ENCODE measurements around the gene TPSAB1.
"Not testable (repeated sequence)": the region's sequence is repeated elsewhere in the genome, so short reads cannot be mapped to it uniquely, and the experiment has no call there.

TPSAB1 gene

DNA sequence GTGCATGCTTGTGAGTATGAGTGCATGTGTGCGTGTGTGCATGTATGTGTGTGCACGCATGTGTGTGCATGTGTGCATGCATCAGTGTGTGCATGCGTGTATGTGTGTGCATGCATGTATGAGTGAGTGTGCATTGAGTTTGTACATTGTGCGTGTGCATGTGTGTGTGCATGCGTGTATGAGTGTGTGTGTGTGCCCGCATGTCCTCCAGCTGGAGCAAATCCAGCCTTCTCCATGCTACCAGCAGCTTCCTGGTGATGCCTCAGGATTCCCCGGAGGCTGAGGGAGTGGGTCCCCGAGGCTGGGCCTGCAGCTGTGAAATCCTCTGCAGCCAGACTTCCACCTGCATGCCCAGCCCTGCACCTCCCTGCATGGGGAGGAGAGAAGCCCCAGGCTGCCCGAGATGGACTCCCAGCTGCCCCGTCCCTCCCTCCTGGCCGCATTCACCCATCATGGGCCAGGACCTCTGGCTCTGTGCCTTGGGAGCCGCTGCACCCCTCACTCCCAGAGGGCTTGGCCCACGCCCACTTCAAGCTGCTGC is 24.7 kb downstream of the TPSAB1 start:
- Histone ChIP-seq H3K36me3 (ENCODE audit: insufficient read depth, low read depth, low read length) (no peaks in the 10 kb centered on the region), H3K4me3 (ENCODE audit: low read length) (no peak overlapping the region), H3K4me1 (ENCODE audit: insufficient read depth, low read length) (no peaks in the 10 kb centered on the region), H3K9ac (ENCODE audit: low read depth, low read length) (no peak overlapping the region), H3K27ac (ENCODE audit: low read length) (no peak overlapping the region), H3K9me3 (ENCODE audit: insufficient read depth, low read depth, low read length) (no peaks in the 10 kb centered on the region), H3K27me3 (ENCODE audit: insufficient read depth, low read length) (peaks cover 28% of the 10 kb centered on the region)

GRCh38 chr16:1265826-1266225 is 25.3 kb downstream of the TPSAB1 start:
- Histone ChIP-seq H3K9ac (ENCODE audit: low read depth, low read length) (no peak overlapping the region), H3K4me1 (ENCODE audit: insufficient read depth, low read length) (no peaks in the 10 kb centered on the region), H3K27ac (ENCODE audit: low read length) (no peak overlapping the region), H3K9me3 (ENCODE audit: insufficient read depth, low read depth, low read length) (no peaks in the 10 kb centered on the region), H3K27me3 (ENCODE audit: insufficient read depth, low read length) (peaks cover 22% of the 10 kb centered on the region), H3K4me3 (ENCODE audit: low read length) (no peak overlapping the region), H3K36me3 (ENCODE audit: insufficient read depth, low read depth, low read length) (no peaks in the 10 kb centered on the region)

GRCh38 chr16:1269418-1269817 is 28.9 kb downstream of the TPSAB1 start:
- H3K9ac ChIP-seq (ENCODE audit: low read depth, low read length); H3K27me3 ChIP-seq (ENCODE audit: insufficient read depth, low read length); H3K4me3 ChIP-seq (ENCODE audit: low read length); H3K27ac ChIP-seq (ENCODE audit: low read length); H3K4me1 ChIP-seq (ENCODE audit: insufficient read depth, low read length); H3K9me3 ChIP-seq (ENCODE audit: insufficient read depth, low read depth, low read length); H3K36me3 ChIP-seq (ENCODE audit: insufficient read depth, low read depth, low read length): not testable (repeated sequence)

DNA sequence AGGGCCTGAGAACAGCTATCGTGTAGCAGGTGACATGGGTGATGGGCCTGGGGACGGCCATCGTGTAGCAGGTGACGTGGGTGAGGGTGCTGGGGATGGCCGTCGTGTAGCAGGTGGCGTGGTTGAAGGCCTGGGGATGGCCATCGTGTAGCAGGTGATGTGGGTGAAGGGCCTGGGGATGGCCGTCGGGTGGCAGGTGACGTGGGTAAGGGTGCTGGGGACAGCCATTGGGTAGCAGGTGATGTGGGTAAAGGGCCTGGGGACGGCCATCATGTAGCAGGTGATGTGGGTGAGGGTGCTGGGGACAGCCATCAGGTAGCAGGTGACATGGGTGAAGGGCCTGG is 30.8 kb downstream of the TPSAB1 start:
- Histone ChIP-seq H3K4me3 (ENCODE audit: low read length) (no peak overlapping the region), H3K27ac (ENCODE audit: low read length) (no peak overlapping the region), H3K9me3 (ENCODE audit: insufficient read depth, low read depth, low read length) (no peaks in the 10 kb centered on the region), H3K36me3 (ENCODE audit: insufficient read depth, low read depth, low read length) (no peaks in the 10 kb centered on the region), H3K27me3 (ENCODE audit: insufficient read depth, low read length) (peaks cover 2% of the 10 kb centered on the region; the same call in 1 of the 2 replicates), H3K4me1 (ENCODE audit: insufficient read depth, low read length) (no peaks in the 10 kb centered on the region), H3K9ac (ENCODE audit: low read depth, low read length) (no peak overlapping the region)

GRCh38 chr16:1271724-1272413 is 31.4 kb downstream of the TPSAB1 start:
- H3K36me3 ChIP-seq (ENCODE audit: insufficient read depth, low read depth, low read length); H3K27ac ChIP-seq (ENCODE audit: low read length); H3K4me1 ChIP-seq (ENCODE audit: insufficient read depth, low read length); H3K4me3 ChIP-seq (ENCODE audit: low read length); H3K27me3 ChIP-seq (ENCODE audit: insufficient read depth, low read length); H3K9me3 ChIP-seq (ENCODE audit: insufficient read depth, low read depth, low read length); H3K9ac ChIP-seq (ENCODE audit: low read depth, low read length): not testable (repeated sequence)

DNA sequence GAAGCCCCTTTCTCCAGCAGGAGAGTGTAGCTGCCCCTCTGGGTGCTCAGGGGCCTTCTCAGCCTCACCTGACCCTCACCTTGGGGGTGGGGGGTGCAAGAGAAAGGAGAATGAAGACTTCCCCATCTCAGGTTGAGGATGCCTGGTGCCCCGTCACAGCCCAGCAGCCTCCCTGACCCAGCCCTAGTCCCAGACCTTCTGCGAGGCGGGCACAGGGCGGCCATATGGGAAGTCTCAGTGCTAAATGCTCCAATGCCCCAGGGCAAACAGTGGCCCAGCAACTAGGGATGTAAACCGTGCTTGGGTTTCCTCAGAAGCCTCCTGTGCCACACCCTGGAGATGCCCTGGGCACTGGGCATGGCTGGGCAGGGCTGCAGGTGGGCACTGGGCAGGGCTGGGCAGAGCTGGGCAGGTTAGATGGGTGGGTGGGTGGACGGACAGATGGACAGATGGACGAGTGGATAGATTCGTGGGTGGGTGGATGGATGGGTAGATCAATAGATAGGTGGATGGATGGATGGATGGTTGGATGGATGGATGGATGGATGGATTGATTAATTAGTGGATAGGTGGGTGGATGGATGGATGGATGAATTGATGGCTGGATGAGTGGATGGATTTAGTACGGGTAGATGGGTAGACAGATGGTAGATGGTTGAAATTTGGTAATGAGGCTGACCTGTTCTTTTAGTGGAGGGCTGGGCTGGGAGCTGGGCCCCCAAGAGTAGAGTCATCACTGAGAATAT is 32.1 kb downstream of the TPSAB1 start:
- H3K27me3 ChIP-seq (ENCODE audit: insufficient read depth, low read length): no peaks in the 10 kb centered on the region
- H3K27ac ChIP-seq (ENCODE audit: low read length): no peak overlapping the region
- no peaks in the 10 kb centered on the region for H3K4me1 ChIP-seq (ENCODE audit: insufficient read depth, low read length)
- no peaks in the 10 kb centered on the region for H3K9me3 ChIP-seq (ENCODE audit: insufficient read depth, low read depth, low read length)
- H3K36me3 ChIP-seq (ENCODE audit: insufficient read depth, low read depth, low read length): no peaks in the 10 kb centered on the region
- no peak overlapping the region for H3K4me3 ChIP-seq (ENCODE audit: low read length)
- no peak overlapping the region for H3K9ac ChIP-seq (ENCODE audit: low read depth, low read length)

GRCh38 chr16:1273816-1274215 is 33.3 kb downstream of the TPSAB1 start:
- no peak overlapping the region for H3K27ac ChIP-seq (ENCODE audit: low read length)
- no peak overlapping the region for H3K4me3 ChIP-seq (ENCODE audit: low read length)
- no peak overlapping the region for H3K9ac ChIP-seq (ENCODE audit: low read depth, low read length)
- H3K27me3 ChIP-seq (ENCODE audit: insufficient read depth, low read length): no peaks in the 10 kb centered on the region
- no peaks in the 10 kb centered on the region for H3K36me3 ChIP-seq (ENCODE audit: insufficient read depth, low read depth, low read length)
- H3K4me1 ChIP-seq (ENCODE audit: insufficient read depth, low read length): no peaks in the 10 kb centered on the region
- no peaks in the 10 kb centered on the region for H3K9me3 ChIP-seq (ENCODE audit: insufficient read depth, low read depth, low read length)

- Histone ChIP-seq H3K4me3 (ENCODE audit: low read length) (no peak overlapping the region), H3K4me1 (ENCODE audit: insufficient read depth, low read length) (no peaks in the 10 kb centered on the region), H3K9me3 (ENCODE audit: insufficient read depth, low read depth, low read length) (no peaks in the 10 kb centered on the region), H3K9ac (ENCODE audit: low read depth, low read length) (no peak overlapping the region), H3K27me3 (ENCODE audit: insufficient read depth, low read length) (no peaks in the 10 kb centered on the region), H3K36me3 (ENCODE audit: insufficient read depth, low read depth, low read length) (no peaks in the 10 kb centered on the region), H3K27ac (ENCODE audit: low read length) (no peak overlapping the region)
These were observed 34.3 kb downstream of the TPSAB1 start for GRCh38 chr16:1274767-1275166.

DNA sequence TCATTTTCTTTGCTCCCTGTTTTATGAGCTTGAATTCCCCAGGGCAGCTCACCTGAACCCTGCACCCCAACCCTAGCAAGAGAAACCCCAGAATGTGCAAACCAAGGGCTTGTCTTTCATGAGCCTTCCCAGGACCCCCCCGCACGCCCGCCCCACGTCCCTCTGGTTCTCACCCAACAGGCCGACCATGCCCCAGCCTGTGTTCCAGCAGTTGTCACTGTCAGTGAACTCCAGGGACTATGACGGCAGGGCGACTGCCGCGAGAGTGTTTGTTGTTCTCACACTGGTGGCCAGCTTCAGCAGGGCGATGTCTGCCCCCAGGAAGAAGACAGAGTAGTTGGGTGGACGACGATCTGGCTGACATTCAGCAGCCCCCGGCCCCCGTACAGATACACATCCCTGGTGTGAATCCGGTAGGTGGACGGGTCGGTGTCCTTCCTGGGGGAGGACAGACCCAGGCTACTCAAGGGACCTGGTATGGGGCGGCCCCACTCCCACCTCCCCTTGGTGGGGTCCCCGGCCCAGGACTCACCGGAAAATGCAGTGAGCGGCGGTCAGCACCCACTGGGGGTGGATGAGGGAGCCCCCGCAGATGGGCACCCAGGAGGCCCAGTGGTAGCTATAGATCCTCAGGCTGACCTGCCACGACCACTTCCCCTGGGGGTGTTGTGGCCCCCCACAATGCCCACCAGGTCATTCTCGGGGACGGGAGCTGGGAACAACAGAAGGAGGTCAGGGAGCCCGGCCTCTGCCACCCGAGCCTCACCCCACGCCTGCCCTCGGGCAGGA is 35.5 kb downstream of the TPSAB1 start:
- no peaks in the 10 kb centered on the region for H3K36me3 ChIP-seq (ENCODE audit: insufficient read depth, low read depth, low read length)
- H3K4me3 ChIP-seq (ENCODE audit: low read length): no peak overlapping the region
- H3K27me3 ChIP-seq (ENCODE audit: insufficient read depth, low read length): no peaks in the 10 kb centered on the region
- H3K9me3 ChIP-seq (ENCODE audit: insufficient read depth, low read depth, low read length): no peaks in the 10 kb centered on the region
- H3K4me1 ChIP-seq (ENCODE audit: insufficient read depth, low read length): no peaks in the 10 kb centered on the region
- H3K9ac ChIP-seq (ENCODE audit: low read depth, low read length): no peak overlapping the region
- H3K27ac ChIP-seq (ENCODE audit: low read length): no peak overlapping the region

GRCh38 chr16:1276580-1276878 is 36.0 kb downstream of the TPSAB1 start:
- Histone ChIP-seq H3K27me3 (ENCODE audit: insufficient read depth, low read length) (no peaks in the 10 kb centered on the region; the same call in 1 of the 2 replicates), H3K27ac (ENCODE audit: low read length) (no peak overlapping the region), H3K36me3 (ENCODE audit: insufficient read depth, low read depth, low read length) (no peaks in the 10 kb centered on the region), H3K9ac (ENCODE audit: low read depth, low read length) (no peak overlapping the region), H3K4me3 (ENCODE audit: low read length) (no peak overlapping the region), H3K4me1 (ENCODE audit: insufficient read depth, low read length) (no peaks in the 10 kb centered on the region), H3K9me3 (ENCODE audit: insufficient read depth, low read depth, low read length) (no peaks in the 10 kb centered on the region)

DNA sequence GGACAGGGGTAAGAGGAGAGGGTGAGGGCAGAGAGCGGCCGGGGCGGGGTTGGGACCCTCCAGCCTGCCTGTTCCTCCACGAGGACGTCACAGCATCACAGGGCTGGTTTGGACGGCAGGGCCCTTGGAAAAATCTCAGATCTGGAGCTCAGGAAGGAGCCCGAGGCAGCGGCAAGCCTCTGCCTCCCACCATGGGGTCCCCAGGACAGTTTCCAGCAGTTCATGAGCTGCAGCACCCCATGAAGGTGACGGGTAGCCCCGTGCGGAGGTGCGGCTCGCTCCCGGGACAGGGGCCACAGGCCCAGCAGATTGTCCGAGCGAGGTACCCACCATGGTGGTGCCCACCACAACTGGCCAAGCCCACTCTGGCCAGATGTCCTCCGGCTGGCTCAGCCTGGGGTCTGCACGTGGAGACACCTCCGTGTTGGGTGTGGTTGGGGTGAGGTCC is 36.7 kb downstream of the TPSAB1 start:
- Histone ChIP-seq H3K27ac (ENCODE audit: low read length) (no peak overlapping the region), H3K9me3 (ENCODE audit: insufficient read depth, low read depth, low read length) (no peaks in the 10 kb centered on the region), H3K9ac (ENCODE audit: low read depth, low read length) (no peak overlapping the region), H3K4me3 (ENCODE audit: low read length) (no peak overlapping the region), H3K27me3 (ENCODE audit: insufficient read depth, low read length) (no peaks in the 10 kb centered on the region; the same call in 1 of the 2 replicates), H3K36me3 (ENCODE audit: insufficient read depth, low read depth, low read length) (no peaks in the 10 kb centered on the region), H3K4me1 (ENCODE audit: insufficient read depth, low read length) (no peaks in the 10 kb centered on the region)
